Body of pancreas (tissue), 4 donors: ENCODE results near the gene PCNT. TPM values are rescaled to one million over a fixed set of nuclear protein-coding genes. Genes with fewer than 3 reads are reported as not detected.
"Not testable (repeated sequence)": the region's sequence is repeated elsewhere in the genome, so short reads cannot be mapped to it uniquely, and the experiment has no call there.

ENCODE experiments used
- ATAC-seq: fragments of 150-250 bp; one replicate; pipeline ENCODE4 v1.9.1; 2016
- DNase-seq, 4 donors: peaks; one replicate each; pipeline ENCODE4 v3.0.0-alpha.2; 2019
- H3K27ac ChIP-seq, 4 donors: fragments of 200-600 bp; sonication (generic); 1 replicate in 3 of 4; 2 replicates in 1 of 4; pipeline versions ENCODE4 v1.5.1 to v1.6.1; 2016 to 2019; ENCODE audit warnings: mild to moderate bottlenecking in 1 of 4, mixed read lengths in 1 of 4, moderate library complexity in 1 of 4
- H3K27me3 ChIP-seq, 2 donors: fragments of 200-600 bp; sonication (generic); one replicate each; pipeline ENCODE4 v1.6.0; 2016; ENCODE audit warnings: mild to moderate bottlenecking in 1 of 2
- H3K36me3 ChIP-seq, 2 donors: fragments of 200-600 bp; sonication (generic); replicated peaks in 1 of 2; 2 replicates each; pipeline ENCODE4 v1.5.1; 2016; ENCODE audit warnings: low read depth in 2 of 2; ENCODE audit not compliant: insufficient read depth in 1 of 2
- H3K4me1 ChIP-seq: fragments of 200-600 bp; sonication (generic); one replicate; pipeline ENCODE4 v1.6.0; 2016
- H3K4me3 ChIP-seq, 2 donors: fragments of 200-600 bp; sonication (generic); 1 replicate in 1 of 2; 2 replicates in 1 of 2; pipeline ENCODE4 v1.5.1; 2016 to 2019
- H3K9me3 ChIP-seq, 3 donors: fragments of 200-600 bp; sonication (generic); 1 replicate in 2 of 3; 2 replicates in 1 of 3; pipeline ENCODE4 v1.5.1; 2016
- POLR2A ChIP-seq, 3 donors: fragments of 450-650 bp; IDR thresholded peaks; one replicate each; pipeline ENCODE4 v1.6.1; 2016; ENCODE audit warnings: antibody characterized with exemption in 3 of 3, mild to moderate bottlenecking in 2 of 3
- WGBS, 2 donors: methylation state at CpG; one replicate each; pipeline ENCODE4 v1.1.5; 2017; 5-methylcytosine and 5-hydroxymethylcytosine counted together
- intact Hi-C: fragments of 100-400 bp; cut with DNase I; formaldehyde crosslinking; loops from one replicate; pipeline ENCODE4 v1.15.1; 2023
- total RNA-seq, 2 donors: library from RNA; depleted of rRNA; stranded (reverse); fragments of >200 nt; gene quantifications; one replicate each; pipeline ENCODE4 v1.1.0, GENCODE V29; 2016
- TF ChIP-seq, protein P1 (sequence below), 7 experiments: fragments of 450-650 bp in 4 of 7; fragments of 200-600 bp in 3 of 7; sonication (generic) in 3 of 7; IDR thresholded peaks; one replicate each; pipeline ENCODE4 v1.5.1; 2016 to 2019; ENCODE audit warnings: antibody characterized with exemption in 7 of 7

PCNT gene
- total RNA-seq, 2 donors from 2014 or later = 11.9 to 28.0 TPM

- ATAC-seq (no peak), DNase-seq (no peak)
- no peak overlapping the region for H3K27ac ChIP-seq
- no peaks in the 10 kb centered on the region for H3K27me3 ChIP-seq
- no peak overlapping the region for H3K4me3 ChIP-seq
- H3K4me1 ChIP-seq = no peaks in the 10 kb centered on the region
- peaks cover 0 to 20% of the 10 kb centered on the region in 2 donors for H3K36me3 ChIP-seq
- H3K9me3 ChIP-seq = no peaks in the 10 kb centered on the region
- TF ChIP-seq, protein P1, sequence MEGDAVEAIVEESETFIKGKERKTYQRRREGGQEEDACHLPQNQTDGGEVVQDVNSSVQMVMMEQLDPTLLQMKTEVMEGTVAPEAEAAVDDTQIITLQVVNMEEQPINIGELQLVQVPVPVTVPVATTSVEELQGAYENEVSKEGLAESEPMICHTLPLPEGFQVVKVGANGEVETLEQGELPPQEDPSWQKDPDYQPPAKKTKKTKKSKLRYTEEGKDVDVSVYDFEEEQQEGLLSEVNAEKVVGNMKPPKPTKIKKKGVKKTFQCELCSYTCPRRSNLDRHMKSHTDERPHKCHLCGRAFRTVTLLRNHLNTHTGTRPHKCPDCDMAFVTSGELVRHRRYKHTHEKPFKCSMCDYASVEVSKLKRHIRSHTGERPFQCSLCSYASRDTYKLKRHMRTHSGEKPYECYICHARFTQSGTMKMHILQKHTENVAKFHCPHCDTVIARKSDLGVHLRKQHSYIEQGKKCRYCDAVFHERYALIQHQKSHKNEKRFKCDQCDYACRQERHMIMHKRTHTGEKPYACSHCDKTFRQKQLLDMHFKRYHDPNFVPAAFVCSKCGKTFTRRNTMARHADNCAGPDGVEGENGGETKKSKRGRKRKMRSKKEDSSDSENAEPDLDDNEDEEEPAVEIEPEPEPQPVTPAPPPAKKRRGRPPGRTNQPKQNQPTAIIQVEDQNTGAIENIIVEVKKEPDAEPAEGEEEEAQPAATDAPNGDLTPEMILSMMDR (IDR thresholded peaks at IDR 0.05) = no peak
- no peak for TF ChIP-seq POLR2A (IDR thresholded peaks at IDR 0.05)
- intact Hi-C loops = no loop called here
- 90 to 97% methylated on average over 22 to 36 of the region's 44 CpGs for WGBS, 2 donors
These were observed 105.2 kb downstream of the PCNT start for GRCh38 chr21:46428987-46429710.

GRCh38 chr21:46429754-46430681 lies 106.1 kb downstream of the PCNT start:
- intact Hi-C loops = no loop called here
- Histone ChIP-seq H3K4me1 (no peaks in the 10 kb centered on the region), H3K27ac (no peak overlapping the region), H3K27me3 (no peaks in the 10 kb centered on the region), H3K36me3 (peaks cover 0 to 20% of the 10 kb centered on the region in 2 donors), H3K4me3 (no peak overlapping the region), H3K9me3 (no peaks in the 10 kb centered on the region)
- WGBS, 2 donors = 91 to 97% methylated on average over 19 to 30 of the region's 31 CpGs
- no peak for TF ChIP-seq POLR2A (IDR thresholded peaks at IDR 0.05)
- TF ChIP-seq, protein P1 (IDR thresholded peaks at IDR 0.05) = no peak
- no peak for DNase-seq
- ATAC-seq = no peak

GRCh38 chr21:46431448-46431847 lies 107.5 kb downstream of the PCNT start:
- no peak overlapping the region for H3K27ac ChIP-seq
- intact Hi-C loops = no loop called here
- TF ChIP-seq, protein P1 (IDR thresholded peaks at IDR 0.05) = no peak
- TF ChIP-seq POLR2A (IDR thresholded peaks at IDR 0.05) = no peak
- no peak for DNase-seq
- H3K4me3 ChIP-seq = no peak overlapping the region
- H3K9me3 ChIP-seq = no peaks in the 10 kb centered on the region
- H3K4me1 ChIP-seq = no peaks in the 10 kb centered on the region
- no peak for ATAC-seq
- 90 to 92% methylated on average over 21 of the region's 21 CpGs for WGBS, 2 donors
- no peaks in the 10 kb centered on the region for H3K27me3 ChIP-seq
- H3K36me3 ChIP-seq = peaks cover 0 to 20% of the 10 kb centered on the region in 2 donors

GRCh38 chr21:46431884-46432488 lies 108.0 kb downstream of the PCNT start:
- no peak for TF ChIP-seq POLR2A (IDR thresholded peaks at IDR 0.05)
- TF ChIP-seq, protein P1 (IDR thresholded peaks at IDR 0.05) = no peak
- Histone ChIP-seq H3K4me3 (no peak overlapping the region), H3K4me1 (no peaks in the 10 kb centered on the region), H3K9me3 (no peaks in the 10 kb centered on the region), H3K27me3 (no peaks in the 10 kb centered on the region), H3K27ac (no peak overlapping the region), H3K36me3 (peaks cover 0 to 20% of the 10 kb centered on the region in 2 donors)
- 79 to 94% methylated on average over 22 of the region's 22 CpGs for WGBS, 2 donors
- DNase-seq (no peak), ATAC-seq (no peak)
- intact Hi-C loops = no loop called here

DNA sequence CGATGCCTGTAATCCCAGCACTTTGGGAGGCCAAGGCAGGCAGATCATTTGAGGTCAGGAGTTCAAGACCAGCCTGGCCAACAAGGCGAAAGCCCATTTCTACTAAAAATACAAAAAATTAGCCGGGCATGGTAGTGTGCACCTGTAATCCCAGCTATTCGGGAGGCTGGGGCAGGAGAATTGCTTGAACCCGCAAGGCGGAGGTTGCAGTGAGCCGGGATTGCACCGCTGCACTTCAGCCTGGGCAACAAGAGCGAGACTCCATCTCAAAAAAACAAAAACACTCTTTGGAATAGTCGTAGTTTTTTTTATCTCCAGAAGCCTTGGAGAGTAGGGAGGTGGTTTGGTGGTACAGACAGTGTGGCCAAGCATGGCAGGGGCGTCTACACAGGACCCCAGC lies 109.2 kb downstream of the PCNT start:
- H3K27me3 ChIP-seq, H3K4me3 ChIP-seq, H3K9me3 ChIP-seq, intact Hi-C loops, H3K4me1 ChIP-seq, DNase-seq, H3K27ac ChIP-seq, ATAC-seq: not testable (repeated sequence)
- H3K36me3 ChIP-seq = peaks cover 0 to 20% of the 10 kb centered on the region in 2 donors
- WGBS, 2 donors = 86 to 89% methylated on average over 11 of the region's 11 CpGs
